HepG2 (cell line): ENCODE measurements around the gene EXOC6B. TPM values are rescaled to one million over a fixed set of nuclear protein-coding genes. Genes with fewer than 3 reads are reported as not detected.

Source experiments
- ATAC-seq: fragments of 200-7000 bp; cut with Tn5 transposase; 3 replicates; pipeline ENCODE4 v1.9.1; 2020; ENCODE audit warnings: mild to moderate bottlenecking, moderate library complexity
- BruUV-seq: library from RNA; stranded (reverse); fragments of 400-500 nt; replicated peaks from 2 replicates; lab custom pipeline; 2021; lab: Mats Ljungman, UMichigan
- CTCF ChIA-PET: fragments of 300-600 bp; formaldehyde crosslinking; extraction: SDS; loops from one replicate; lab custom pipeline; 2021; ENCODE audit warnings: low total read pairs, inconsistent platforms, low intra/inter-chr PET ratio; lab: Yijun Ruan, JAX
- POLR2A ChIA-PET: fragments of 350-600 bp; sonication (Branson Sonifier 250); formaldehyde crosslinking; loops from one replicate; lab custom pipeline; 2020; ENCODE audit warnings: antibody characterized with exemption, inconsistent platforms; lab: Yijun Ruan, JAX
- DNase-seq: peaks from one replicate; pipeline ENCODE4 v3.0.0-alpha.2; 2015; ENCODE audit warnings: low spot score
- FAIRE-seq: peaks from 3 replicates; lab custom pipeline; 2011; peaks lifted over from hg19 to GRCh38; lab: Jason Lieb, UNC
- H2AFZ ChIP-seq: one replicate; pipeline ENCODE4 v1.6.1; 2011; ENCODE audit warnings: low read length, inconsistent platforms
- H3K27ac ChIP-seq: fragments of 300-600 bp; 3 replicates; pipeline ENCODE4 v1.8.0; 2011; ENCODE audit warnings: mixed run types, mild to moderate bottlenecking, mixed read lengths, low read length, inconsistent platforms; ENCODE audit not compliant: insufficient read depth; ENCODE audit errors: extremely low read length
- H3K27me3 ChIP-seq, 2 experiments: fragments of 200-600 bp in 1 of 2; 2 replicates in 1 of 2; 3 replicates in 1 of 2; pipeline versions ENCODE4 v1.6.0 to v1.8.0; 2011; ENCODE audit warnings: low read length in 2 of 2, mild to moderate bottlenecking in 2 of 2, moderate library complexity in 2 of 2, inconsistent platforms in 1 of 2; ENCODE audit not compliant: insufficient read depth in 2 of 2, control insufficient read depth in 1 of 2
- H3K36me3 ChIP-seq, 2 experiments: fragments of 200-600 bp in 1 of 2; replicated peaks in 1 of 2; 2 replicates in 1 of 2; 3 replicates in 1 of 2; pipeline versions ENCODE4 v1.5.1 to v1.8.0; 2011; ENCODE audit warnings: low read length in 2 of 2, inconsistent platforms in 1 of 2; ENCODE audit not compliant: insufficient read depth in 2 of 2, control insufficient read depth in 1 of 2
- H3K4me1 ChIP-seq: 2 replicates; pipeline ENCODE4 v1.5.1; 2012; ENCODE audit warnings: low read length, inconsistent platforms; ENCODE audit not compliant: insufficient read depth
- H3K4me2 ChIP-seq: 2 replicates; pipeline ENCODE4 v1.6.0; 2011; ENCODE audit warnings: low read depth, low read length, inconsistent platforms
- H3K4me3 ChIP-seq, 3 experiments: fragments of 200-600 bp in 1 of 3; sonication (generic), shearing (Covaris generic) in 1 of 3; replicated peaks in 1 of 3; 2 replicates each; pipeline ENCODE4 v1.5.1; 2011 to 2016; ENCODE audit warnings: low read length in 3 of 3, inconsistent platforms in 2 of 3, low read depth in 2 of 3, mild to moderate bottlenecking in 2 of 3, control low read depth in 1 of 3, mixed read lengths in 1 of 3; ENCODE audit not compliant: insufficient read depth in 1 of 3
- H3K79me2 ChIP-seq: one replicate; pipeline ENCODE4 v1.6.1; 2011; ENCODE audit warnings: low read length, inconsistent platforms; ENCODE audit not compliant: insufficient read depth
- H3K9ac ChIP-seq: 2 replicates; pipeline ENCODE4 v1.6.0; 2011; ENCODE audit warnings: mild to moderate bottlenecking, low read depth, low read length, inconsistent platforms; ENCODE audit not compliant: insufficient read depth
- H3K9me3 ChIP-seq: 2 replicates; pipeline ENCODE4 v1.5.1; 2012; ENCODE audit warnings: mild to moderate bottlenecking, low read length
- H4K20me1 ChIP-seq: 2 replicates; pipeline ENCODE4 v1.6.0; 2011; ENCODE audit warnings: inconsistent platforms, mild to moderate bottlenecking, low read length, moderate library complexity; ENCODE audit not compliant: insufficient read depth
- CBX1 ChIP-seq: IDR thresholded peaks from one replicate; pipeline ENCODE4 v1.6.1; 2016; ENCODE audit warnings: antibody characterized with exemption, low read depth
- E2F2 ChIP-seq: sonication (generic); formaldehyde crosslinking; IDR thresholded peaks from 2 replicates; pipeline ENCODE4 v1.4.0; 2020; ENCODE audit warnings: missing genetic modification reagents, borderline replicate concordance
- MAF1 ChIP-seq: sonication (generic); formaldehyde crosslinking; IDR thresholded peaks from 2 replicates; pipeline ENCODE4 v1.5.0; 2020; ENCODE audit warnings: missing genetic modification reagents, borderline replicate concordance
- NFE2L2 ChIP-seq: fragments of 150-350 bp; IDR thresholded peaks from 2 replicates; pipeline ENCODE4 v1.6.1; 2014; ENCODE audit warnings: low read length
- POLR2A ChIP-seq, 2 experiments: IDR thresholded peaks; 2 replicates each; pipeline ENCODE4 v1.6.1; 2011; ENCODE audit warnings: low read depth in 2 of 2, low read length in 2 of 2, mild to moderate bottlenecking in 1 of 2, moderate library complexity in 1 of 2; ENCODE audit not compliant: insufficient read depth in 1 of 2
- RFXAP ChIP-seq: sonication (generic); formaldehyde crosslinking; IDR thresholded peaks from 2 replicates; pipeline ENCODE4 v1.4.0; 2020; ENCODE audit warnings: missing genetic modification reagents, borderline replicate concordance
- TARDBP ChIP-seq: sonication (generic); formaldehyde crosslinking; IDR thresholded peaks from 2 replicates; pipeline ENCODE4 v1.8.0; 2022; ENCODE audit warnings: mild to moderate bottlenecking, missing genetic modification reagents
- ZNF30 ChIP-seq: sonication (generic); formaldehyde crosslinking; IDR thresholded peaks from 2 replicates; pipeline ENCODE4 v1.5.0; 2020; ENCODE audit warnings: mild to moderate bottlenecking, missing genetic modification reagents
- ZNF354B ChIP-seq: sonication (generic); formaldehyde crosslinking; IDR thresholded peaks from 2 replicates; pipeline ENCODE4 v1.8.0; 2022; ENCODE audit warnings: mild to moderate bottlenecking, missing genetic modification reagents
- ZNF543 ChIP-seq: sonication (generic); formaldehyde crosslinking; IDR thresholded peaks from 2 replicates; pipeline ENCODE4 v1.4.0; 2020; ENCODE audit warnings: mild to moderate bottlenecking, missing genetic modification reagents
- ZNF644 ChIP-seq: IDR thresholded peaks from 2 replicates; pipeline ENCODE4 v1.6.1; 2016; ENCODE audit warnings: low read depth
- WGBS: methylation state at CpG from one replicate; pipeline ENCODE4 v1.1.6; 2017; ENCODE audit warnings: low lambda C conversion rate; 5-methylcytosine and 5-hydroxymethylcytosine counted together
- in situ Hi-C: cut with HindIII; loops from 2 replicates; pipeline ENCODE4 v1.10.0; 2017; ENCODE audit warnings: low pct_unique_long_range_greater_than_20kb; ENCODE audit not compliant: extremely low pct_ligation_motif_present
- intact Hi-C: fragments of 100-400 bp; cut with micrococcal nuclease; formaldehyde crosslinking; loops from one replicate; pipeline ENCODE4 v1.10.0; 2022; ENCODE audit not compliant: unreplicated experiment
- polyA plus RNA-seq, 8 experiments: library from polyadenylated mRNA; depleted of rRNA in 3 of 8; stranded (reverse) in 7 of 8; unstranded in 1 of 8; fragments of >200 nt; fragmentation: Illumina TruSeq in 4 of 8; extraction: Trizol in 4 of 8; gene quantifications; 2 replicates each; pipeline versions ENCODE4 v1.2.1 to v1.2.3, GENCODE V29; 2011 to 2016; ENCODE audit warnings: low read depth in 4 of 8, missing spikeins in 1 of 8, mixed read lengths in 1 of 8; ENCODE audit not compliant: insufficient read depth in 1 of 8
- total RNA-seq, 5 experiments: library from RNA; depleted of rRNA; stranded (reverse); fragments of >200 nt; fragmentation: Illumina TruSeq; extraction: Trizol; gene quantifications; 2 replicates each; pipeline ENCODE4 v1.2.3, GENCODE V29; 2016; ENCODE audit warnings: low read depth in 1 of 5
- TF ChIP-seq, protein P1 (sequence below): sonication (generic); formaldehyde crosslinking; IDR thresholded peaks from 2 replicates; pipeline ENCODE4 v1.5.0; 2020; ENCODE audit warnings: mild to moderate bottlenecking, missing genetic modification reagents
- TF ChIP-seq, protein P2 (sequence below): sonication (generic); formaldehyde crosslinking; conservative IDR thresholded peaks from 2 replicates; pipeline ENCODE4 v1.4.0; 2020; ENCODE audit warnings: missing genetic modification reagents

EXOC6B gene
- total and polyA plus RNA-seq, 2 of the 13 experiments (the other 11 are each of a cell fraction or from before 2014, with no cell fraction given), result 9.1 to 15.9 TPM

- WGBS, result 57% methylated on average over 2 of the region's 2 CpGs
- CTCF ChIA-PET, result no interaction called here
- POLR2A ChIA-PET, result no interaction called here
Measured at GRCh38 chr2:72361521-72361920, 464.3 kb downstream of the EXOC6B start.

More at GRCh38 chr2:72361521-72361920, 464.3 kb downstream of the EXOC6B start:
- Histone ChIP-seq H3K9me3 (no peaks in the 10 kb centered on the region), H2AFZ (no peak overlapping the region), H3K36me3 (no peaks in the 10 kb centered on the region), H3K4me2 (no peak overlapping the region), H3K27ac (no peak overlapping the region), H3K4me3 (no peak overlapping the region), H3K4me1 (no peaks in the 10 kb centered on the region), H3K9ac (no peak overlapping the region), H3K79me2 (no peaks in the 10 kb centered on the region), H3K27me3 (no peaks in the 10 kb centered on the region), H4K20me1 (no peaks in the 10 kb centered on the region)
- no peak for FAIRE-seq
- TF ChIP-seq TARDBP (CRISPR knock-in tag) (no peak), POLR2A (IDR thresholded peaks at IDR 0.05; ENCODE audit: insufficient read depth in 1 of 2, low read depth in 2 of 2, low read length in 2 of 2) (no peak), ZNF354B (no peak), ZNF30 (CRISPR knock-in tag) (no peak), ZNF543 (CRISPR knock-in tag) (no peak), RFXAP (CRISPR knock-in tag) (no peak), NFE2L2 (no peak), CBX1 (no peak), ZNF644 (no peak), MAF1 (no peak), E2F2 (CRISPR knock-in tag) (no peak)
- TF ChIP-seq, protein P1, sequence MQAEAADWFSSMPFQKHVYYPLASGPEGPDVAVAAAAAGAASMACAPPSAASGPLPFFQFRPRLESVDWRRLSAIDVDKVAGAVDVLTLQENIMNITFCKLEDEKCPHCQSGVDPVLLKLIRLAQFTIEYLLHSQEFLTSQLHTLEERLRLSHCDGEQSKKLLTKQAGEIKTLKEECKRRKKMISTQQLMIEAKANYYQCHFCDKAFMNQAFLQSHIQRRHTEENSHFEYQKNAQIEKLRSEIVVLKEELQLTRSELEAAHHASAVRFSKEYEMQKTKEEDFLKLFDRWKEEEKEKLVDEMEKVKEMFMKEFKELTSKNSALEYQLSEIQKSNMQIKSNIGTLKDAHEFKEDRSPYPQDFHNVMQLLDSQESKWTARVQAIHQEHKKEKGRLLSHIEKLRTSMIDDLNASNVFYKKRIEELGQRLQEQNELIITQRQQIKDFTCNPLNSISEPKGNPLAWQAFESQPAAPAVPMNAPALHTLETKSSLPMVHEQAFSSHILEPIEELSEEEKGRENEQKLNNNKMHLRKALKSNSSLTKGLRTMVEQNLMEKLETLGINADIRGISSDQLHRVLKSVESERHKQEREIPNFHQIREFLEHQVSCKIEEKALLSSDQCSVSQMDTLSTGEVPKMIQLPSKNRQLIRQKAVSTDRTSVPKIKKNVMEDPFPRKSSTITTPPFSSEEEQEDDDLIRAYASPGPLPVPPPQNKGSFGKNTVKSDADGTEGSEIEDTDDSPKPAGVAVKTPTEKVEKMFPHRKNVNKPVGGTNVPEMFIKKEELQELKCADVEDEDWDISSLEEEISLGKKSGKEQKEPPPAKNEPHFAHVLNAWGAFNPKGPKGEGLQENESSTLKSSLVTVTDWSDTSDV (CRISPR knock-in tag), result no peak
- TF ChIP-seq, protein P2, sequence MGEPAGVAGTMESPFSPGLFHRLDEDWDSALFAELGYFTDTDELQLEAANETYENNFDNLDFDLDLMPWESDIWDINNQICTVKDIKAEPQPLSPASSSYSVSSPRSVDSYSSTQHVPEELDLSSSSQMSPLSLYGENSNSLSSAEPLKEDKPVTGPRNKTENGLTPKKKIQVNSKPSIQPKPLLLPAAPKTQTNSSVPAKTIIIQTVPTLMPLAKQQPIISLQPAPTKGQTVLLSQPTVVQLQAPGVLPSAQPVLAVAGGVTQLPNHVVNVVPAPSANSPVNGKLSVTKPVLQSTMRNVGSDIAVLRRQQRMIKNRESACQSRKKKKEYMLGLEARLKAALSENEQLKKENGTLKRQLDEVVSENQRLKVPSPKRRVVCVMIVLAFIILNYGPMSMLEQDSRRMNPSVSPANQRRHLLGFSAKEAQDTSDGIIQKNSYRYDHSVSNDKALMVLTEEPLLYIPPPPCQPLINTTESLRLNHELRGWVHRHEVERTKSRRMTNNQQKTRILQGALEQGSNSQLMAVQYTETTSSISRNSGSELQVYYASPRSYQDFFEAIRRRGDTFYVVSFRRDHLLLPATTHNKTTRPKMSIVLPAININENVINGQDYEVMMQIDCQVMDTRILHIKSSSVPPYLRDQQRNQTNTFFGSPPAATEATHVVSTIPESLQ (CRISPR knock-in tag), result no peak
- ATAC-seq, result no peak
- intact Hi-C loops (no loop called here), in situ Hi-C loops (no loop called here)
- BruUV-seq, result no TSS peak
- DNase-seq, result no peak
